A549 (cell line): ENCODE results near the gene SCRT2. TPM values are rescaled to one million over a fixed set of nuclear protein-coding genes. Genes with fewer than 3 reads are reported as not detected.

Experiments
- ATAC-seq, 2 experiments: fragments of 200-7000 bp in 1 of 2; fragments of >200 bp in 1 of 2; cut with Nextera tagmentation in 1 of 2; cut with Tn5 transposase in 1 of 2; 3 replicates each; pipeline versions ENCODE4 v1.8.0 to v1.9.1; 2018 to 2020; ENCODE audit warnings: mild to moderate bottlenecking in 1 of 2, moderate library complexity in 1 of 2
- CTCF ChIA-PET: fragments of 300-600 bp; sonication (Branson Sonifier 250); formaldehyde crosslinking; extraction: SDS; loops from one replicate; lab custom pipeline; 2021; ENCODE audit warnings: antibody characterized with exemption, inconsistent platforms; lab: Yijun Ruan, JAX
- POLR2A ChIA-PET: fragments of 350-600 bp; formaldehyde crosslinking; extraction: SDS; loops from one replicate; lab custom pipeline; 2021; ENCODE audit warnings: antibody characterized with exemption, inconsistent platforms; lab: Yijun Ruan, JAX
- DNase-seq, 2 experiments: peaks; one replicate each; pipeline versions ENCODE4 v3.0.0 to v3.0.0-alpha.2; 2011 to 2016; ENCODE audit warnings: low read depth in 1 of 2, low spot score in 1 of 2
- FAIRE-seq: peaks from 2 replicates; lab custom pipeline; 2011; peaks lifted over from hg19 to GRCh38; lab: Jason Lieb, UNC
- H3K27ac ChIP-seq, 2 experiments: fragments of >200 bp; sonication (Bioruptor Twin); formaldehyde crosslinking; 3 replicates each; pipeline ENCODE4 v1.5.1; 2016 to 2017
- H3K4me1 ChIP-seq: fragments of >200 bp; sonication (Bioruptor Twin); formaldehyde crosslinking; 3 replicates; pipeline ENCODE4 v1.6.1; 2016
- H3K4me2 ChIP-seq: fragments of >200 bp; sonication (Bioruptor Twin); formaldehyde crosslinking; 3 replicates; pipeline ENCODE4 v1.6.1; 2016
- H3K4me3 ChIP-seq: fragments of >200 bp; sonication (Bioruptor Twin); formaldehyde crosslinking; 3 replicates; pipeline ENCODE4 v1.5.1; 2016
- H3K9me3 ChIP-seq: fragments of >200 bp; sonication (Bioruptor Twin); formaldehyde crosslinking; 3 replicates; pipeline ENCODE4 v1.6.1; 2016
- BCL3 ChIP-seq: fragments of >200 bp; sonication (Bioruptor Twin); formaldehyde crosslinking; IDR thresholded peaks from 3 replicates; pipeline ENCODE4 v1.6.1; 2016
- BHLHE40 ChIP-seq: IDR thresholded peaks from 2 replicates; pipeline ENCODE4 v1.6.1; 2012; ENCODE audit warnings: low read depth, low read length, inconsistent platforms
- CTCF ChIP-seq: fragments of >200 bp; sonication (Bioruptor Twin); formaldehyde crosslinking; IDR thresholded peaks from 3 replicates; pipeline ENCODE4 v1.5.1; 2016
- ELK1 ChIP-seq: fragments of 150-350 bp; IDR thresholded peaks from 2 replicates; pipeline ENCODE4 v1.6.1; 2014; ENCODE audit warnings: low read depth, mild to moderate bottlenecking, low read length
- ESRRA ChIP-seq: fragments of 150-350 bp; IDR thresholded peaks from 2 replicates; pipeline ENCODE4 v1.6.1; 2014; ENCODE audit warnings: mild to moderate bottlenecking, low read length, borderline replicate concordance
- FOSB ChIP-seq: fragments of 250-450 bp; sonication (Bioruptor Pico); IDR thresholded peaks from 2 replicates; pipeline ENCODE4 v1.5.0; 2020; ENCODE audit warnings: mild to moderate bottlenecking, moderate library complexity
- HDAC2 ChIP-seq: fragments of 200-600 bp; sonication (generic); IDR thresholded peaks from 2 replicates; pipeline ENCODE4 v1.6.1; 2016
- HOXA7 ChIP-seq: fragments of 250-450 bp; sonication (Bioruptor Pico); IDR thresholded peaks from 2 replicates; pipeline ENCODE4 v1.5.0; 2020; ENCODE audit warnings: mild to moderate bottlenecking, moderate library complexity
- HOXB5 ChIP-seq: fragments of 250-450 bp; sonication (Bioruptor Pico); IDR thresholded peaks from 2 replicates; pipeline ENCODE4 v1.5.0; 2020; ENCODE audit warnings: mild to moderate bottlenecking, moderate library complexity
- JUN ChIP-seq, 2 experiments: fragments of >200 bp; sonication (Bioruptor Twin); formaldehyde crosslinking; IDR thresholded peaks; 2 replicates in 1 of 2; 3 replicates in 1 of 2; pipeline ENCODE4 v1.6.1; 2016 to 2017
- MAFK ChIP-seq: fragments of 450-650 bp; IDR thresholded peaks from 2 replicates; pipeline ENCODE4 v1.6.1; 2014; ENCODE audit not compliant: partially characterized antibody
- MAX ChIP-seq: IDR thresholded peaks from 2 replicates; pipeline ENCODE4 v1.6.1; 2012
- NFE2L2 ChIP-seq: fragments of 150-350 bp; conservative IDR thresholded peaks from 2 replicates; pipeline ENCODE4 v1.6.1; 2014; ENCODE audit warnings: low read length
- PBX3 ChIP-seq: IDR thresholded peaks from 2 replicates; pipeline ENCODE4 v1.6.1; 2012
- PHF8 ChIP-seq: fragments of 200-600 bp; sonication (generic); IDR thresholded peaks from 2 replicates; pipeline ENCODE4 v1.6.1; 2016; ENCODE audit warnings: low read depth, mild to moderate bottlenecking, antibody characterized with exemption, moderate library complexity, borderline replicate concordance
- POLR2A ChIP-seq: IDR thresholded peaks from 2 replicates; pipeline ENCODE4 v1.6.1; 2012; ENCODE audit warnings: mild to moderate bottlenecking, low read length
- POLR2AphosphoS2 ChIP-seq: conservative IDR thresholded peaks from 2 replicates; pipeline ENCODE4 v1.6.1; 2012; ENCODE audit warnings: low read length, improper control_type of control experiment, inconsistent platforms
- RAD21 ChIP-seq, 2 experiments: fragments of >200 bp in 1 of 2; sonication (Bioruptor Twin) in 1 of 2; formaldehyde crosslinking in 1 of 2; IDR thresholded peaks in 1 of 2; conservative IDR thresholded peaks in 1 of 2; 2 replicates in 1 of 2; 3 replicates in 1 of 2; pipeline ENCODE4 v1.6.1; 2012 to 2018; ENCODE audit warnings: inconsistent platforms in 1 of 2
- SMC3 ChIP-seq: fragments of >200 bp; sonication (Bioruptor Twin); formaldehyde crosslinking; IDR thresholded peaks from 3 replicates; pipeline ENCODE4 v1.6.1; 2018; ENCODE audit warnings: inconsistent platforms
- TFCP2L1 ChIP-seq: fragments of 250-450 bp; sonication (Bioruptor Pico); IDR thresholded peaks from 2 replicates; pipeline ENCODE4 v1.5.0; 2021; ENCODE audit warnings: mild to moderate bottlenecking
- TP53 ChIP-seq: fragments of 250-450 bp; sonication (Bioruptor Pico); IDR thresholded peaks from 2 replicates; pipeline ENCODE4 v1.5.0; 2021; ENCODE audit warnings: mild to moderate bottlenecking, moderate library complexity
- WGBS: methylation state at CpG from one replicate; pipeline ENCODE4 v1.1.6; 2017; ENCODE audit errors: missing lambda C conversion rate; 5-methylcytosine and 5-hydroxymethylcytosine counted together
- polyA plus RNA-seq, 4 experiments: library from polyadenylated mRNA; depleted of rRNA in 3 of 4; stranded (reverse); fragments of >200 nt; fragmentation: RNase III in 1 of 4; extraction: RNeasy Plus Mini Kit Qiagen cat#74134 plus additional on column Dnase treatment in 1 of 4; gene quantifications; 2 replicates in 3 of 4; 3 replicates in 1 of 4; pipeline ENCODE4 v1.2.3, GENCODE V29; 2011 to 2017

SCRT2 gene
- polyA plus RNA-seq, 2 of the 4 experiments (the other 2 are of a cell fraction), result not detected

GRCh38 chr20:646107-646867 is 29.3 kb downstream of the SCRT2 start:
- H3K4me2 ChIP-seq, result peak overlapping the region; percentile 8
- ChIA-PET CTCF (interaction anchor here (0.6 to 6.4 kb wide), 74 partner anchors 8 to 369 kb away, joined by 3 to 87 read pairs (median 5); partner anchors contain the start of genes SCRT2 and SLC52A3), POLR2A (no interaction called here)
- ATAC-seq, result peak in 1 of 2 experiments; percentile 5; a peak in 4 of 6 replicates
- TF ChIP-seq TFCP2L1 (CRISPR knock-in tag) (0 out of 2 replicates have a peak, but pooled peaks have one; percentile 2), HOXA7 (CRISPR knock-in tag) (0 out of 2 replicates have a peak, but pooled peaks have one; percentile 13), POLR2AphosphoS2 (no peak), BHLHE40 (no peak), ESRRA (0 out of 2 replicates have a peak, but pooled peaks have one; percentile 65), MAFK (peak; percentile 43), BCL3 (no peak)
- H3K27ac ChIP-seq, result peak overlapping the region in 1 of 2 experiments; percentile 50; a peak in 2 of 6 replicates
- no peak overlapping the region for H3K4me3 ChIP-seq
- H3K4me1 ChIP-seq, result peaks cover 33% of the 10 kb centered on the region
- FAIRE-seq, result peak; percentile 46
- H3K9me3 ChIP-seq, result peaks cover 8% of the 10 kb centered on the region; the same call in 1 of the 3 replicates
- 59% methylated on average over 10 of the region's 10 CpGs for WGBS
- peak in 1 of 2 experiments; percentile 63 for DNase-seq

GRCh38 chr20:645318-646106 is 30.1 kb downstream of the SCRT2 start:
- Histone ChIP-seq H3K4me2 (peak overlapping the region; percentile 8), H3K9me3 (peaks cover 8% of the 10 kb centered on the region; the same call in 1 of the 3 replicates), H3K27ac (peak overlapping the region in 1 of 2 experiments; percentile 50; a peak in 2 of 6 replicates), H3K4me1 (peaks cover 25% of the 10 kb centered on the region), H3K4me3 (no peak overlapping the region)
- WGBS, result 23% methylated on average over 20 of the region's 20 CpGs
- ChIA-PET POLR2A (interaction anchor here (0.5 to 0.9 kb wide), 6 partner anchors 22 to 265 kb away, joined by 3 to 4 read pairs (median 3); partner anchors contain the start of gene CSNK2A1), CTCF (interaction anchor here (0.6 to 6.4 kb wide), 80 partner anchors 7 to 370 kb away, joined by 3 to 87 read pairs (median 5); partner anchors contain the start of genes SCRT2 and SLC52A3)
- FAIRE-seq (peak; percentile 46), DNase-seq (peak; percentile 87 to 91), ATAC-seq (peak; percentile 57 to 79)
- TF ChIP-seq POLR2AphosphoS2, result peak; percentile 84
- TF ChIP-seq FOSB (CRISPR knock-in tag), result peak; percentile 21; the same call in 1 of the 2 replicates
- TF ChIP-seq HDAC2, result no peak
- TF ChIP-seq BCL3, result 0 out of 3 replicates have a peak, but pooled peaks have one; percentile 12
- TF ChIP-seq PBX3, result peak; percentile 72; the same call in 1 of the 2 replicates
- peak; percentile 78 for TF ChIP-seq SMC3
- peak; percentile 97 for TF ChIP-seq CTCF
- no peak for TF ChIP-seq NFE2L2
- no peak for TF ChIP-seq POLR2A
- peak; percentile 73 to 78 for TF ChIP-seq RAD21 (conservative IDR thresholded peaks at IDR 0.05 in 1 of 2, IDR thresholded peaks at IDR 0.05 in 1 of 2)
- TF ChIP-seq ESRRA, result 0 out of 2 replicates have a peak, but pooled peaks have one; percentile 40
- TF ChIP-seq JUN (IDR thresholded peaks at IDR 0.05), result peak in 1 of 2 experiments; percentile 16; a peak in 1 of 5 replicates
- 0 out of 2 replicates have a peak, but pooled peaks have one; percentile 30 for TF ChIP-seq MAX
- TF ChIP-seq HOXA7 (CRISPR knock-in tag), result peak; percentile 69; the same call in 1 of the 2 replicates
- no peak for TF ChIP-seq PHF8
- peak; percentile 58; the same call in 1 of the 2 replicates for TF ChIP-seq ELK1
- peak; percentile 43; the same call in 1 of the 2 replicates for TF ChIP-seq TP53 (CRISPR knock-in tag)
- TF ChIP-seq HOXB5 (CRISPR knock-in tag), result no peak
